Neural cell (in vitro differentiated cells): ENCODE data around the gene SDCCAG8. TPM values are rescaled to one million over a fixed set of nuclear protein-coding genes. Genes with fewer than 3 reads are reported as not detected.
A peak's percentile ranks its signal among the peaks of the same experiment; 100 is the strongest.

Source experiments
- H2AFZ ChIP-seq: fragments of 200-600, 300-800 bp; sonication (generic), shearing (Covaris generic); 2 replicates; pipeline ENCODE4 v1.6.0; 2014; ENCODE audit warnings: low read depth, mild to moderate bottlenecking, antibody characterized with exemption, low read length, moderate library complexity
- H3F3A ChIP-seq: fragments of 200-600 bp; shearing (Covaris generic); 2 replicates; pipeline ENCODE4 v1.6.1; 2016; ENCODE audit warnings: mild to moderate bottlenecking, moderate library complexity, mixed read lengths, antibody characterized with exemption, low read length; ENCODE audit not compliant: insufficient read depth, poor library complexity, severe bottlenecking
- H3K27ac ChIP-seq: fragments of 200-600, 300-800 bp; sonication (generic), shearing (Covaris generic); 2 replicates; pipeline ENCODE4 v1.5.1; 2014; ENCODE audit warnings: mild to moderate bottlenecking, low read length, moderate library complexity
- H3K27me3 ChIP-seq: fragments of 300-800, 200-600 bp; sonication (generic), shearing (Covaris generic); 2 replicates; pipeline ENCODE4 v1.6.0; 2014; ENCODE audit warnings: mild to moderate bottlenecking, low read depth, low read length, moderate library complexity; ENCODE audit not compliant: insufficient read depth
- H3K36me3 ChIP-seq: fragments of 300-800, 200-600 bp; sonication (generic), shearing (Covaris generic); 2 replicates; pipeline ENCODE4 v1.5.1; 2014; ENCODE audit warnings: mild to moderate bottlenecking, antibody characterized with exemption, low read length, moderate library complexity; ENCODE audit not compliant: insufficient read depth
- H3K4me2 ChIP-seq: fragments of 300-800, 200-600 bp; sonication (generic), shearing (Covaris generic); 2 replicates; pipeline ENCODE4 v1.6.0; 2014; ENCODE audit warnings: mild to moderate bottlenecking, low read length
- H3K4me3 ChIP-seq: fragments of 300-800, 200-600 bp; sonication (generic), shearing (Covaris generic); 2 replicates; pipeline ENCODE4 v1.5.1; 2014; ENCODE audit warnings: mild to moderate bottlenecking, low read length, moderate library complexity
- H3K79me2 ChIP-seq: fragments of 200-600 bp; shearing (Covaris generic); replicated peaks from 2 replicates; pipeline ENCODE4 v1.6.0; 2014; ENCODE audit warnings: mild to moderate bottlenecking, low read length, moderate library complexity; ENCODE audit not compliant: insufficient read depth
- H3K9ac ChIP-seq: fragments of 300-800, 200-600 bp; sonication (generic), shearing (Covaris generic); 2 replicates; pipeline ENCODE4 v1.6.1; 2016; ENCODE audit warnings: mild to moderate bottlenecking, low read length, mixed read lengths
- H3K9me2 ChIP-seq: fragments of 200-600 bp; shearing (Covaris generic); 2 replicates; pipeline ENCODE4 v1.6.1; 2016; ENCODE audit warnings: mild to moderate bottlenecking, low read length, mixed read lengths; ENCODE audit not compliant: insufficient read depth
- H3K9me3 ChIP-seq: fragments of 200-600, 300-800 bp; sonication (generic), shearing (Covaris generic); 2 replicates; pipeline ENCODE4 v1.6.1; 2016; ENCODE audit warnings: mild to moderate bottlenecking, mixed run types, low read length, moderate library complexity, mixed read lengths
- H4K20me1 ChIP-seq: fragments of 200-600 bp; shearing (Covaris generic); 2 replicates; pipeline ENCODE4 v1.6.1; 2016; ENCODE audit warnings: mild to moderate bottlenecking, mixed run types; ENCODE audit not compliant: insufficient read depth
- EP300 ChIP-seq: fragments of 450-650 bp; conservative IDR thresholded peaks from 2 replicates; pipeline ENCODE4 v1.6.1; 2014; ENCODE audit warnings: antibody characterized with exemption, mild to moderate bottlenecking, moderate library complexity; ENCODE audit not compliant: poor library complexity, severe bottlenecking
- EZH2 ChIP-seq: fragments of 200-600, 300-800 bp; shearing (Covaris generic), sonication (generic); IDR thresholded peaks from 2 replicates; pipeline ENCODE4 v1.6.1; 2014; ENCODE audit warnings: antibody characterized with exemption, low read length, borderline replicate concordance, mild to moderate bottlenecking; ENCODE audit not compliant: insufficient read depth, poor library complexity, severe bottlenecking
- MXI1 ChIP-seq: fragments of 450-650 bp; conservative IDR thresholded peaks from 2 replicates; pipeline ENCODE4 v1.6.1; 2014; ENCODE audit warnings: antibody characterized with exemption, mild to moderate bottlenecking; ENCODE audit not compliant: poor library complexity, severe bottlenecking
- POLR2AphosphoS5 ChIP-seq: IDR thresholded peaks from 2 replicates; pipeline ENCODE4 v1.6.1; 2012
- RAD21 ChIP-seq: fragments of 450-650 bp; conservative IDR thresholded peaks from 2 replicates; pipeline ENCODE4 v1.6.1; 2014; ENCODE audit warnings: antibody characterized with exemption, mild to moderate bottlenecking, moderate library complexity
- SMC3 ChIP-seq: fragments of 450-650 bp; conservative IDR thresholded peaks from 2 replicates; pipeline ENCODE4 v1.6.1; 2014; ENCODE audit warnings: antibody characterized with exemption, mild to moderate bottlenecking, moderate library complexity; ENCODE audit not compliant: poor library complexity
- TAF1 ChIP-seq: IDR thresholded peaks from 2 replicates; pipeline ENCODE4 v1.6.1; 2012; ENCODE audit warnings: low read depth
- polyA plus RNA-seq: library from polyadenylated mRNA; depleted of rRNA; stranded (reverse); fragments of >200 nt; gene quantifications from 2 replicates; pipeline ENCODE4 v1.2.3, GENCODE V29; 2014
- TF ChIP-seq, protein P1 (sequence below): fragments of 450-650 bp; IDR thresholded peaks from 2 replicates; pipeline ENCODE4 v1.5.1; 2014; ENCODE audit warnings: antibody characterized with exemption, mild to moderate bottlenecking, moderate library complexity; ENCODE audit not compliant: poor library complexity, severe bottlenecking
- TF ChIP-seq, protein P2 (sequence below): IDR thresholded peaks from 2 replicates; pipeline ENCODE4 v1.6.1; 2012; ENCODE audit warnings: borderline replicate concordance

SDCCAG8 gene
- polyA plus RNA-seq, 1 donor from 2014 or later, result 32.2 TPM

DNA sequence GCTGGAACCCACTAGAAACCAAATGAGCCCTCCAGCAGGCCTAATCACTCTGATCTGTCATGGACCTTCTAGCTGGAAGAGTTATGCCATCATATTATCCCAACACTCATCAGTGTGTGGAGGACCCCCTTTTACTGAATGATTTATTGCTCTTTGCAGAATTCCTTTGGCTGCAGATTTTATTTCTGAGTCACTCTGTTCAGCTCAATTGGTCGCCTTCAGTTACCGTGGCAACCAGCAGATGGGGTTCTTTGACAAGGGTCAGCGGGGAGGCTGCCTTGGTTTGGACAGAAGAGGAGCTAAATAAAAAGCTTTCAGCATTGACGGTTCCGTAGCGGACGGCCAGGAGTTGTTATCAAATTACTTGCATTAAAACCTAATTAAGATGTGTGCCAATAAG lies 220.1 kb downstream of the SDCCAG8 start:
- Histone ChIP-seq H3K36me3 (no peaks in the 10 kb centered on the region), H3K4me3 (no peak overlapping the region), H3K79me2 (no peaks in the 10 kb centered on the region), H3K27me3 (no peaks in the 10 kb centered on the region), H3K9me2 (no peaks in the 10 kb centered on the region), H3K9me3 (no peaks in the 10 kb centered on the region), H3F3A (no peaks in the 10 kb centered on the region), H2AFZ (no peak overlapping the region), H3K4me2 (no peak overlapping the region), H3K27ac (no peak overlapping the region), H3K9ac (no peak overlapping the region), H4K20me1 (no peaks in the 10 kb centered on the region)
- TF ChIP-seq, protein P1, sequence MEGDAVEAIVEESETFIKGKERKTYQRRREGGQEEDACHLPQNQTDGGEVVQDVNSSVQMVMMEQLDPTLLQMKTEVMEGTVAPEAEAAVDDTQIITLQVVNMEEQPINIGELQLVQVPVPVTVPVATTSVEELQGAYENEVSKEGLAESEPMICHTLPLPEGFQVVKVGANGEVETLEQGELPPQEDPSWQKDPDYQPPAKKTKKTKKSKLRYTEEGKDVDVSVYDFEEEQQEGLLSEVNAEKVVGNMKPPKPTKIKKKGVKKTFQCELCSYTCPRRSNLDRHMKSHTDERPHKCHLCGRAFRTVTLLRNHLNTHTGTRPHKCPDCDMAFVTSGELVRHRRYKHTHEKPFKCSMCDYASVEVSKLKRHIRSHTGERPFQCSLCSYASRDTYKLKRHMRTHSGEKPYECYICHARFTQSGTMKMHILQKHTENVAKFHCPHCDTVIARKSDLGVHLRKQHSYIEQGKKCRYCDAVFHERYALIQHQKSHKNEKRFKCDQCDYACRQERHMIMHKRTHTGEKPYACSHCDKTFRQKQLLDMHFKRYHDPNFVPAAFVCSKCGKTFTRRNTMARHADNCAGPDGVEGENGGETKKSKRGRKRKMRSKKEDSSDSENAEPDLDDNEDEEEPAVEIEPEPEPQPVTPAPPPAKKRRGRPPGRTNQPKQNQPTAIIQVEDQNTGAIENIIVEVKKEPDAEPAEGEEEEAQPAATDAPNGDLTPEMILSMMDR, result peak; percentile 42
- TF ChIP-seq TAF1, result no peak
- peak; percentile 51 for TF ChIP-seq SMC3
- no peak for TF ChIP-seq EP300

DNA sequence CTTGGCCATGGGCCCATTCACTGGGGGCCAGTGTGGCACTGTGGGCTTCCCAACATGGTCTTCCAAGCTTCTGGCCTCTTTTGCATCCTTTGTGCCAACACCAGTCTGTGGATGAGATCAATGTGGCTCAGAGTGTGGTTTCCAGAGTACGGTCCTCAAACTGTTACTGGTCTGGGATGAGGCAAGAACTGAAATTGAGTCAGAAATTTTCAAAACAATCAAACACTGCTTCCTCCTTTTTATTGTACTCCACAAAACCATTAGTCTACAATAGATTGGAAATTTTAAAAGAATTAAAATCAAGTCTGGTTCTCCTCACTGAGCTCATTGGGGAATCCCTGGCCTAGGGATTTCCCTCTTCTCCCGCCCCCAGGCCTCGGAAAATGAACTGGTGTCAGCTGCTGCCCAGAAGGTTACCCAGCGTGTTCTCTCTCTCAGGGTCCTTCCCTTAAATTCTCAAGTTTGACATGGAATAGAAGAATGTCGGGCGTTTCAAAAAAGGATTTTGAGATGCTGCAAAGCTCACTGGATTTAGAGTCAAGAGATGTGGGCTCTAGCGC lies 222.0 kb downstream of the SDCCAG8 start:
- H3F3A ChIP-seq, result no peaks in the 10 kb centered on the region
- no peak overlapping the region for H3K4me3 ChIP-seq
- no peak overlapping the region for H3K9ac ChIP-seq
- H4K20me1 ChIP-seq, result no peaks in the 10 kb centered on the region
- H2AFZ ChIP-seq, result no peak overlapping the region
- no peak for TF ChIP-seq TAF1
- no peak for TF ChIP-seq POLR2AphosphoS5
- TF ChIP-seq, protein P1, result no peak
- no peak for TF ChIP-seq SMC3
- TF ChIP-seq RAD21, result no peak
- TF ChIP-seq MXI1, result no peak
- TF ChIP-seq EP300, result no peak
- TF ChIP-seq EZH2, result no peak
- no peak overlapping the region for H3K4me2 ChIP-seq
- H3K27me3 ChIP-seq, result peaks cover 3% of the 10 kb centered on the region
- H3K9me3 ChIP-seq, result no peaks in the 10 kb centered on the region
- no peaks in the 10 kb centered on the region for H3K36me3 ChIP-seq
- no peaks in the 10 kb centered on the region for H3K79me2 ChIP-seq
- H3K27ac ChIP-seq, result no peak overlapping the region
- H3K9me2 ChIP-seq, result no peaks in the 10 kb centered on the region

DNA sequence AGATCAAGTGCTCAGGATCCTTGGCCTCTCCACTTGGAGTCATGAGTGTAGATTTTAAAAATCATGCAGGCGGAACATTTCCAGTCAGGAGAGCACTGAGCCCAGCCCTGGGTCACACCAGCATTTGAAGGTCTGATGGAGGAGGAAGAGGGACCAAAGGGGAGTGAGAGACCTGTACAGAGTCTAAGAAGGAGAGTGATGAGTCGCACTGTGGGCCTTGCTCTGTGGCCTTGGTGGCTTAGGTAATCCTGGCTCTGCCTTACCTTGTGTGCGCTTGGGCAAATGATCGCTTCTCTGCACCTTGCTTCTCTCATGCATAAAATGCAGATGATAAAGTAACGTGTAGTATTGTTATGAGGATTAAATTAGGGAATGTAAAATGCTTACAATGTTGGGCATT lies 225.3 kb downstream of the SDCCAG8 start:
- Histone ChIP-seq H2AFZ (no peak overlapping the region), H3K79me2 (no peaks in the 10 kb centered on the region), H3K9me2 (no peaks in the 10 kb centered on the region), H3K9ac (no peak overlapping the region), H4K20me1 (no peaks in the 10 kb centered on the region), H3K4me2 (no peak overlapping the region), H3K4me3 (no peak overlapping the region), H3K27me3 (peaks cover 3% of the 10 kb centered on the region), H3K36me3 (no peaks in the 10 kb centered on the region), H3F3A (no peaks in the 10 kb centered on the region), H3K9me3 (no peaks in the 10 kb centered on the region), H3K27ac (no peak overlapping the region)
- TF ChIP-seq TAF1 (no peak), MXI1 (no peak), EP300 (no peak), POLR2AphosphoS5 (no peak), EZH2 (no peak)
- TF ChIP-seq, protein P1, result no peak
- TF ChIP-seq, protein P2, sequence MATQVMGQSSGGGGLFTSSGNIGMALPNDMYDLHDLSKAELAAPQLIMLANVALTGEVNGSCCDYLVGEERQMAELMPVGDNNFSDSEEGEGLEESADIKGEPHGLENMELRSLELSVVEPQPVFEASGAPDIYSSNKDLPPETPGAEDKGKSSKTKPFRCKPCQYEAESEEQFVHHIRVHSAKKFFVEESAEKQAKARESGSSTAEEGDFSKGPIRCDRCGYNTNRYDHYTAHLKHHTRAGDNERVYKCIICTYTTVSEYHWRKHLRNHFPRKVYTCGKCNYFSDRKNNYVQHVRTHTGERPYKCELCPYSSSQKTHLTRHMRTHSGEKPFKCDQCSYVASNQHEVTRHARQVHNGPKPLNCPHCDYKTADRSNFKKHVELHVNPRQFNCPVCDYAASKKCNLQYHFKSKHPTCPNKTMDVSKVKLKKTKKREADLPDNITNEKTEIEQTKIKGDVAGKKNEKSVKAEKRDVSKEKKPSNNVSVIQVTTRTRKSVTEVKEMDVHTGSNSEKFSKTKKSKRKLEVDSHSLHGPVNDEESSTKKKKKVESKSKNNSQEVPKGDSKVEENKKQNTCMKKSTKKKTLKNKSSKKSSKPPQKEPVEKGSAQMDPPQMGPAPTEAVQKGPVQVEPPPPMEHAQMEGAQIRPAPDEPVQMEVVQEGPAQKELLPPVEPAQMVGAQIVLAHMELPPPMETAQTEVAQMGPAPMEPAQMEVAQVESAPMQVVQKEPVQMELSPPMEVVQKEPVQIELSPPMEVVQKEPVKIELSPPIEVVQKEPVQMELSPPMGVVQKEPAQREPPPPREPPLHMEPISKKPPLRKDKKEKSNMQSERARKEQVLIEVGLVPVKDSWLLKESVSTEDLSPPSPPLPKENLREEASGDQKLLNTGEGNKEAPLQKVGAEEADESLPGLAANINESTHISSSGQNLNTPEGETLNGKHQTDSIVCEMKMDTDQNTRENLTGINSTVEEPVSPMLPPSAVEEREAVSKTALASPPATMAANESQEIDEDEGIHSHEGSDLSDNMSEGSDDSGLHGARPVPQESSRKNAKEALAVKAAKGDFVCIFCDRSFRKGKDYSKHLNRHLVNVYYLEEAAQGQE, result no peak
